Activated T-cell treated with anti-CD3 and anti-CD28 coated beads, Interleukin-2, amount 50 U/mL, for 72 hours (primary cell): ENCODE results near the gene INO80E. TPM values are rescaled to one million over a fixed set of nuclear protein-coding genes. Genes with fewer than 3 reads are reported as not detected.

Experiments used
- ATAC-seq, 2 donors: fragments of 150-1000 bp; cut with Tn5 transposase; replicated peaks in 1 of 2; 2 replicates each; pipeline ENCODE4 v1.10.0; 2021; ENCODE audit warnings: moderate library complexity in 2 of 2, mild to moderate bottlenecking in 1 of 2
- DNase-seq, 2 donors: peaks; one replicate each; pipeline ENCODE4 v3.0.0; 2021 to 2022; ENCODE audit warnings: mixed read lengths in 1 of 2
- H3K27ac Mint-ChIP-seq: one replicate; pipeline ENCODE4 v1.8.0; 2022; ENCODE audit warnings: mild to moderate bottlenecking, moderate library complexity, mixed read lengths
- H3K27me3 Mint-ChIP-seq: one replicate; pipeline ENCODE4 v1.8.0; 2022; ENCODE audit warnings: low read depth, mixed read lengths
- H3K36me3 Mint-ChIP-seq, 2 donors: one replicate each; pipeline ENCODE4 v1.8.0; 2022; ENCODE audit warnings: mixed read lengths in 2 of 2, mild to moderate bottlenecking in 1 of 2; ENCODE audit not compliant: insufficient read depth in 2 of 2
- H3K4me1 Mint-ChIP-seq: one replicate; pipeline ENCODE4 v1.8.0; 2022; ENCODE audit warnings: low read depth, mixed read lengths
- H3K4me3 Mint-ChIP-seq, 2 donors: one replicate each; pipeline ENCODE4 v1.8.0; 2022; ENCODE audit warnings: mild to moderate bottlenecking in 2 of 2, mixed read lengths in 2 of 2, moderate library complexity in 2 of 2
- H3K9me3 Mint-ChIP-seq, 2 donors: one replicate each; pipeline ENCODE4 v1.8.0; 2022; ENCODE audit warnings: mixed read lengths in 2 of 2
- total RNA-seq, 2 donors: library from RNA; stranded (reverse); gene quantifications; one replicate each; pipeline ENCODE4 v1.2.3, GENCODE V29; 2022

The INO80E gene
- total RNA-seq, 2 donors from 2014 or later = 98.5 to 116 TPM

DNA sequence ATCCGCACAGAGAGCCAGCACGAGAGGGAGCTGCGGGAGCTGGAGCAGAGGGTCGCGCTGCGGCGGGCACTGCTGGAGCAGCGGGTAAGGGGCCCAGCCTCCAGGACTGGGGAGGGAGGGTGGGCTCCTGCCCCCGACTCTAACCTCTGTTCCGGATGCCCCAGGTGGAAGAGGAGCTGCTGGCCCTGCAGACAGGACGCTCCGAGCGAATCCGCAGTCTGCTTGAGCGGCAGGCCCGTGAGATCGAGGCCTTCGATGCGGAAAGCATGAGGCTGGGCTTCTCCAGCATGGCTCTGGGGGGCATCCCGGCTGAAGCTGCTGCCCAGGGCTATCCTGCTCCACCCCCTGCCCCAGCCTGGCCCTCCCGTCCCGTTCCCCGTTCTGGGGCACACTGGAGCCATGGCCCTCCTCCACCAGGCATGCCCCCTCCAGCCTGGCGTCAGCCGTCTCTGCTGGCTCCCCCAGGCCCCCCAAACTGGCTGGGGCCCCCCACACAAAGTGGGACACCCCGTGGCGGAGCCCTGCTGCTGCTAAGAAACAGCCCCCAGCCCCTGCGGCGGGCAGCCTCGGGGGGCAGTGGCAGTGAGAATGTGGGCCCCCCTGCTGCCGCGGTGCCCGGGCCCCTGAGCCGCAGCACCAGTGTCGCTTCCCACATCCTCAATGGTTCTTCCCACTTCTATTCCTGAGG lies 5.0 kb upstream of the INO80E start:
- Mint-ChIP-seq H3K27ac (no peak overlapping the region), H3K4me3 (no peak overlapping the region), H3K36me3 (peaks cover 1 to 2% of the 10 kb centered on the region in 2 donors), H3K4me1 (peaks cover 14% of the 10 kb centered on the region), H3K27me3 (no peaks in the 10 kb centered on the region), H3K9me3 (no peaks in the 10 kb centered on the region)
- DNase-seq (no peak), ATAC-seq (no peak)

- Mint-ChIP-seq H3K4me1 (peaks cover 14% of the 10 kb centered on the region), H3K4me3 (no peak overlapping the region), H3K36me3 (peaks cover 1 to 4% of the 10 kb centered on the region in 2 donors), H3K9me3 (no peaks in the 10 kb centered on the region), H3K27me3 (no peaks in the 10 kb centered on the region), H3K27ac (no peak overlapping the region)
- no peak for DNase-seq
- ATAC-seq = no peak
Measured at GRCh38 chr16:29991571-29991904, 4.5 kb upstream of the INO80E start.

- Mint-ChIP-seq H3K9me3 (no peaks in the 10 kb centered on the region), H3K36me3 (peaks cover 1 to 4% of the 10 kb centered on the region in 2 donors), H3K27ac (no peak overlapping the region), H3K4me1 (peaks cover 20% of the 10 kb centered on the region), H3K27me3 (no peaks in the 10 kb centered on the region), H3K4me3 (no peak overlapping the region)
- ATAC-seq = no peak
- no peak for DNase-seq
Measured at GRCh38 chr16:29992344-29992967, 3.6 kb upstream of the INO80E start.

DNA sequence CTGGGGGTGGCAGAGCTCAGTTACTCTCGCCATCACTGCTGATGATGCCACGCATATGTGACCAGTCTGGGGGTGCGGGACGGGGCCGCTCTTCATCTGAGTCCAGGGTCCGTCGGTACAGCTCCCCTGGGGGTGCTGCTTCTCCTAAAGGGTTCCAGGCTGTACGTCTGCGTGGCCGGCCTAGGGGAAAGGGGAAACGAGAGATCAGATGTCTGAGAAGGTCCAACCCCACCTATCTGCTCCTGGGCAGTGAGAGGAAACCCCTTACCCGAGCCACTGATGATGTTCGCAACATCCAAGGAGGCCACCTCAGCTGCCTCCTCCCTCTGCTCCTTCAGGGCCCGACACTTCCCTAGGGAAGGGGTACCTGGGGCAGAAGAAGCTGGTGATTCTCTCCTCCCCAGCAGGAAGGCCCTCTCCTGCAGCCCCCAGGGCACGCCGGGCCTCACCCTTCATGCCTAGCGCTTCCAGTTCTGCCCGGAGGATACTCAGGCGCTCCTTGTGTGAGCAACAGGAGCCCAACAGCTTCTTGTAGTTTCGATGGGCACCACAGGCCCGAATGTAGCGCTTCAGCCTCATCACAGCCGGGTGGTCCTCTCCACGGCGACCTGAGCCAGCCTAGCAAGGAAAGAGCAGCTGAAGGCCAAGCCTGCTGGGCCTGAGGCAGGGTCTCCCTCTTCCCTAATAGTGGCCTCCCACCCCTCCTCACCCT lies 2.7 kb upstream of the INO80E start:
- no peaks in the 10 kb centered on the region for H3K27me3 Mint-ChIP-seq
- peaks cover 1 to 4% of the 10 kb centered on the region in 2 donors for H3K36me3 Mint-ChIP-seq
- H3K4me1 Mint-ChIP-seq = peaks cover 20% of the 10 kb centered on the region
- H3K27ac Mint-ChIP-seq = no peak overlapping the region
- ATAC-seq (no peak), DNase-seq (no peak)
- no peaks in the 10 kb centered on the region for H3K9me3 Mint-ChIP-seq
- peak overlapping the region in 1 of 2 donors; percentile 97 for H3K4me3 Mint-ChIP-seq

- peak overlapping the region; percentile 92 for H3K27ac Mint-ChIP-seq
- no peaks in the 10 kb centered on the region for H3K9me3 Mint-ChIP-seq
- H3K4me1 Mint-ChIP-seq = peaks cover 20% of the 10 kb centered on the region
- ATAC-seq = no peak
- no peak for DNase-seq
- peak overlapping the region; percentile 97 to 98 for H3K4me3 Mint-ChIP-seq
- H3K36me3 Mint-ChIP-seq = peaks cover 1 to 4% of the 10 kb centered on the region in 2 donors
- no peaks in the 10 kb centered on the region for H3K27me3 Mint-ChIP-seq
Measured at GRCh38 chr16:29993903-29994599, 2.0 kb upstream of the INO80E start.

- peak in 1 of 2 donors; percentile 80 for DNase-seq
- Mint-ChIP-seq H3K27me3 (no peaks in the 10 kb centered on the region), H3K36me3 (peaks cover 1 to 5% of the 10 kb centered on the region in 2 donors), H3K4me1 (peaks cover 25% of the 10 kb centered on the region), H3K27ac (peak overlapping the region; percentile 92), H3K9me3 (no peaks in the 10 kb centered on the region), H3K4me3 (peak overlapping the region; percentile 97 to 98)
- peak in 1 of 2 donors; percentile 51 for ATAC-seq
Measured at GRCh38 chr16:29994600-29995323, 1.3 kb upstream of the INO80E start.

DNA sequence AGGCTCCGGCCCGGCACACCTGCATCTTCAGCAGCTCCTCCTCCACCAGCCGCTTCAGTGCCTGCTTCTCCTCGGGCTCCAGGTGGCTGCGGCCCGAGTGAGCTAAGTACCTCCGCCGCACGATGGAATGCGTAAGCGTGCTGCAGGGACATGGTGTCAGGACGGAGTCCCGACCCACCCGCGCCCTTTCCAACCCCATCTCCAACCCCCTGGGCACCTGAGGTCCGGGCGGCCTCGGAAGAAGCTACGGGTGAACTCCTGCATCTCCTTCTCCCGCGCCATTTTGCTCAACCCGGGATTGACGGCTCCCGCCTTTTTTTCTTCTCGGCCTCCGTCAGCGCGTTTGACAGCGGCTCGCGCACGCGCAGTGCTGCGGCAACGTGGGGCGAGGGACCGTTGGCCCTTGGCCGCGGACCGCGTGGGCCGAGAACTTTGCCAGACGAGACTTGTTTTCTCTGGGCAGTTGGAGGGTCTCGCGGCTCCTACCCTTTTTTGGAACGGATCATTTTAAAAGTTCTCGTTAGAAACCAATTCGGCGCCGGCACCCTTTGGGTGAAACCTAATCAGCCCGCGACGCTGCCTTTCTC lies 624 bp upstream of the INO80E start, which contains the start of gene HIRIP3:
TSS of gene HIRIP3 (minus strand) at position 294 of the 587 bp plus-strand sequence. CDS start at position 282, 12 bp downstream.
- Mint-ChIP-seq H3K9me3 (no peaks in the 10 kb centered on the region), H3K27ac (peak within 1 kb of the TSS; percentile 92), H3K27me3 (no peaks in the 10 kb centered on the region), H3K36me3 (peaks cover 1 to 5% of the 10 kb centered on the region in 2 donors), H3K4me1 (peaks cover 25% of the 10 kb centered on the region), H3K4me3 (peak within 1 kb of the TSS; percentile 97 to 98)
- peak; percentile 91 to 92 for DNase-seq
- ATAC-seq = peak; percentile 69 to 70

DNA sequence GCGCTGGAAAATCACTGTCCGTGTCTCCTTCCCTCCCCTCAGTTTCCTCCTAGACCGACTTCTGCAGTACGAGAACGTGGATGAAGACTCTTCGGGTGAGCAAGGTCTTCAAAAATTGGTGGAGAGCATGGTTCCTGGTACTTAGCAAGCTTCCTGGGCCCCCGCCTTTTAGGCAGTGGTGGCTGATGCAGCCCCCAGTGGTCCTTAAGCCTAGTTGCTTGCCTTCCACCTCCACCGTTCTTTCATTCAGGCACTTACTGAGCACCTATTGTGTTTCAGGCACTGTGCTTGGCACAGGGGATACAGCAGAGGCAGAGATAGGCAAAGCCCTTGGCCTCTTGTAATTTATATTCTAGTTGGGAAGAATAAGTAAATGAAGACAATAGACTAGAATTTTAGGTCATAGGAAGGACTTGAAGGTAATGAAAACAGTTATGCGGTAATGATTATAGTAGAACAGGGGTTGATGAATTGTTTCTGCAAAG lies 767 bp downstream of the INO80E start:
- no peaks in the 10 kb centered on the region for H3K27me3 Mint-ChIP-seq
- no peaks in the 10 kb centered on the region for H3K9me3 Mint-ChIP-seq
- peak overlapping the region; percentile 92 for H3K27ac Mint-ChIP-seq
- peaks cover 1 to 5% of the 10 kb centered on the region in 2 donors for H3K36me3 Mint-ChIP-seq
- DNase-seq (no peak), ATAC-seq (no peak)
- H3K4me3 Mint-ChIP-seq = peak overlapping the region; percentile 97 to 98
- H3K4me1 Mint-ChIP-seq = peaks cover 26% of the 10 kb centered on the region

DNA sequence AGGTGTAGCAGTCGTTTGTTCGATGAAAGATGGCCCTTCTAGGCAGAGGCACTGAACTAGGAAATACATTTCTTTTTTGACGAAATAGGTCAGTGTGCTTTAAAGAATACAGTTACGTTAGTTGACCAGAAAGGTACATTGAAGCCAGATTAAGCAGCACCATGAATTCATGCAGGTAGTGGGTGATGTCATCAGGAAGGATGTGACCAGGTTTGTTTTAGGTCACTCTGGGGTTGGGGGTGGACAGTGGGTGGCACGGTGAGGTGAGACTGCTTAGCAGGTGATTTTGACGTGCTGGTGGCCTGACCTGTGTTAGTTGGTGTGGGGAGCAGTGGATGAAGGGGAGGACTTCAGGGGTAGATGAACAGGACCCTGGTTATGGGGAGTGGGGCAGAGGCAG lies 3.6 kb downstream of the INO80E start:
- H3K4me3 Mint-ChIP-seq = no peak overlapping the region
- no peak for ATAC-seq
- peaks cover 1 to 5% of the 10 kb centered on the region in 2 donors for H3K36me3 Mint-ChIP-seq
- no peak overlapping the region for H3K27ac Mint-ChIP-seq
- no peaks in the 10 kb centered on the region for H3K27me3 Mint-ChIP-seq
- H3K9me3 Mint-ChIP-seq = no peaks in the 10 kb centered on the region
- peaks cover 24% of the 10 kb centered on the region for H3K4me1 Mint-ChIP-seq
- no peak for DNase-seq

- H3K9me3 Mint-ChIP-seq = no peaks in the 10 kb centered on the region
- no peak for DNase-seq
- H3K4me1 Mint-ChIP-seq = peaks cover 20% of the 10 kb centered on the region
- H3K36me3 Mint-ChIP-seq = peaks cover 0 to 3% of the 10 kb centered on the region in 2 donors
- no peak overlapping the region for H3K27ac Mint-ChIP-seq
- H3K4me3 Mint-ChIP-seq = no peak overlapping the region
- H3K27me3 Mint-ChIP-seq = no peaks in the 10 kb centered on the region
- no peak for ATAC-seq
Measured at GRCh38 chr16:30000735-30001631, 4.9 kb downstream of the INO80E start.

- Mint-ChIP-seq H3K27me3 (no peaks in the 10 kb centered on the region), H3K4me1 (peaks cover 14% of the 10 kb centered on the region), H3K36me3 (peaks cover 0 to 1% of the 10 kb centered on the region in 2 donors), H3K27ac (no peak overlapping the region), H3K4me3 (no peak overlapping the region), H3K9me3 (no peaks in the 10 kb centered on the region)
- no peak for ATAC-seq
- no peak for DNase-seq
Measured at GRCh38 chr16:30002614-30003346, 6.7 kb downstream of the INO80E start.
